ENCODE data around the gene GABRA6.
"Not testable (repeated sequence)": the region's sequence is repeated elsewhere in the genome, so short reads cannot be mapped to it uniquely, and the experiment has no call there.

GABRA6 gene

DNA sequence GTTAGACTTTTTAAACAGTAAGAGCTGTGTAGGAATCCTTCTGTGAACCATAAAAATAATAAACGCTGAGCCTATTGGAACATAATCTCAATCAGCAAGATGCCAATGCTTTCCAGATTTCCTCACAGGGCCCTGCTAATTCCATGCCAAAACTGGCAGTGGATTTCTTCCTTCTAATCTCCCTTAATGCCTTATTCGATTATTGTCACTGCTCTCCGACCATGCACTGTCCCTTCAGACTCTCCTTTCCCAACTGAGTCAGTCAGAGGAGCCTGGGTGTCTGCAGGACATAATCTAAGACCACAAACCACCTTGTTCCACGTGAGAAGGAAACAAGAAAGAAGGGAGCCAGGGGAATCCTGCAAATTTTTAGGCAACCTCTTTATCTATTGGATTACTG, at the start of gene GABRA6:
Gene GABRA6 (plus strand): TSS at position 261 of the 400 bp plus-strand sequence. CDS start 269 bp downstream, outside the sequence.
- no peak for DNase-seq (ENCODE audit: low read depth in 3 of 3)

DNA sequence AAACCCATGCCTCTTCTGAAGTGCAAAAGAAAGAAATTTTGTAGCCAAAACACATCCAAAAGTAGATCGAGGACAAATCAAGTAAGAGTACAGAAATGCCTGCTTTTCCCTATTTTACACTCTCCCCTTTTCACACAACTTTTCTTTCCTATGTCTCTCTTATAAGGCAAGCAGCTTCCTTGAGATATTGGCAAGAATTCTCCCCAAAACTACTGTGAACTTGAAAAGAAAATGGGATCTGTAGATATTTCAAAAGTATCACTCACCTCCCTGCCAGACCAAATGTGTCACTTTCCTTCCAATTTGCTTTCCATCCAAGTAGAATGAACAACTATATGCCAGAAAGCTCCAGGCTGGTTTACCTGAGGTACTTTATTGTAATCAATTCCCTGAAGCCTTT, 47.9 kb upstream of the GABRA6 start:
- DNase-seq (ENCODE audit: low read depth in 3 of 3), result no peak

DNA sequence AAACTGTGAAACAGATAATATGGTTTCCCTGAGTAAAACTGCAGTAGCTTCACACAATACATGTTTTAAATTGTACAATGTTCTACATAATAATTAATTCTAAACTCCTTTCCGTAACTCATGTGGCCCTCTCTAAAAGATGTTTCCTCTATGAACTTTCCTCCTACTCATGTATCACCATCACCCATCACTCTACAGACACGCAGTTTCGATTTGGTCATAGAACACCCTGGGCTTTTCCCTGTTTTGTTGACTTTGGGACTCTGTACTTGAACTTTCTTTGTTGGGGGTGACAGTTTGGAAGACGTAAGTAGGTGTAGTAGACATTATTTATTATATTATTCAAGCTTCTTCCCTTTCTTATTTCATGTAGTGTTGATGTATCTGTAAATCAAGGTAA, 44.1 kb upstream of the GABRA6 start:
- DNase-seq (ENCODE audit: low read depth in 3 of 3), result no peak

DNA sequence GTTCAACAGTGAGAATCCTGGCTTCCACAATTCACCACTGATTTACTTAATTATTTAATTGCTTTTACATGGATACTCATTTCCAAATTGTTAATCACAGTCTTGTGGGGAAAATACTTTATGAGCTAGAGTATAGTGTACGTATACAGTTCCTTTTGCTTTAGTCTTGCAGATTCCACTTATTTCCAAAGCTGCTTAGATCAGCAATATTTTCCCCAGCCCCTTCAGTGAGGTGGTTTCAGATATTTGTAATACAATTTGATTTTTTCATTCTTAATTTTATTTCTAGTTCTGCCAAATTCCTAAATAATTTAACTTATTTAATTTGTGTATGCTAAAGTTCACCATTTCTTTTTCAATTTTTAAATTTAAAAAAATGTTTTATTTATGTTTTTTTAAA, 40.3 kb upstream of the GABRA6 start:
- DNase-seq (ENCODE audit: low read depth in 3 of 3), result no peak

DNA sequence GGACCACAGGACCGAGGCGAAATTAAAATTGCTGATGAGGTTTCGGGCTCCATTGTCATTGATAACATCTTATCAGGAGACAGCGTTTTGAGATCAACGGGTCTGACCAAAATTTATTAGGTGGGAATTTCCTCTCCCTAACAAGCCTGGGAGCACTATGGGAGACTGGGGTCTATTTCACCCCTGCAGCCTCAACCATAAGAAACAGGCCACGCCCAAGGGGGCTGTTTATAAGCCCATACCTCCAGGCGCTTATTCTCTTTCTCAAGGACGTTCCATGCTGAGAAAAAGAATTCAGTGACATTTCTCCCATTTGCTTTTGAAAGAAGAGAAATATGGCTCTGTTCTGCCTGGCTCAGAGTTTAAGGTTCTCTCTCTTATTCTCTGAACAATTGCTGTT, 33.6 kb upstream of the GABRA6 start:
- DNase-seq (ENCODE audit: low read depth in 3 of 3), result not testable (repeated sequence)

DNA sequence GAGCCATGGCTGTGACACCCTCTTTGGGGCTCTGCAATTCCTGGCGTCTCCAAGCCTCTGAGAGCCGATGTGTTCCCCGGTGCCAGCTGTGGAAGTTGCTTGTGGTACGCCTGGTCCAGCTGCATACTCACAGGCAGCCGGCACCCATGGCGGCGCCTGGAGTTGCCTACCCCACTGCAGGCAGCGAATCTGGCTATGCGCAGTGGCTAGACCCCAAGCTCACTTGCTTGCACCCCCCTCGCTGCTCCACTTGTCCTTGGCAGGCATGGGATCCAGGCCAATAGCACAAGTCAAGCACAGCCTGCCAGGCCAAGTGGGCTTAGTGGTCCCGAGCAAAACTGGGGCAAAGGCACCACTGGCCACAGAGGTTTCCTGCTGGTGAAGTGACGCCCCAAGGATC, 24.7 kb upstream of the GABRA6 start:
- no peak for DNase-seq (ENCODE audit: low read depth in 3 of 3)

DNA sequence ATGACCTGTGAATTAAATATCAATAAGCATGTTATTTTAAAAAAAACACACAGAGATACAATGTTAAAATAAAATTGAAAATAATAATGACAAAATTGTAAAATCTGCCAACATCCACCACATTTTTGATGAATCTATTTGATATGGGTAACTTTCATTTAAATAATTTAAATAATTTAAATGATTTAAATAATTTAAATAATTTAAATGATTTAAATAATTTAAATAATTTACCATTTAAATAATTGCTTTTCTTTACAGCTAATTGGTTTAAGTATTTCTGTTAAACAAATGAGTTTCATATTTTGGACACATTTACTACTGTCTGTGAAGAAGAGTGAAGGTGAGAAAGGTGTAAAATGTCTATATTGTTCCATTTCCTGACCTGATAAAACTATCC, 22.1 kb upstream of the GABRA6 start:
- no peak for DNase-seq (ENCODE audit: low read depth in 3 of 3)

DNA sequence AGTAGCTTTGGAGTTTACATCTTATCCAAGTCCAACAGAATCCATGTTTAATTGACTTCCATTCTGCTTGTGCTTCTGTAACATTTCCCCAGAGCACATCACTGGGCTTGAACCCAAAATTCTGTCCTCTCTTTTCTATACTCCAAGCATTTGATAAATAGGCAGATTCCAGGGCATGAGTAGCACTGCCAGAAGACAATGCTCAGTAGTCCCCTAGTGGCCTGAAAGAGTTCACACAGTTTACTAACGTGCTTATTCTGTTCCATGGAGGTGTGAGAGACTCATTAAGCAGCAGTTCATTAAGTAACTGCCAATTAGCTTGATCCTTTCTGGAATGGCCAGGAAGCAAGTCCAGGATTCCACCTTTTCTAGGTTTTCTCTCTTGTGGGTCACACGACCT, 9.4 kb upstream of the GABRA6 start:
- DNase-seq (ENCODE audit: low read depth in 3 of 3), result no peak

DNA sequence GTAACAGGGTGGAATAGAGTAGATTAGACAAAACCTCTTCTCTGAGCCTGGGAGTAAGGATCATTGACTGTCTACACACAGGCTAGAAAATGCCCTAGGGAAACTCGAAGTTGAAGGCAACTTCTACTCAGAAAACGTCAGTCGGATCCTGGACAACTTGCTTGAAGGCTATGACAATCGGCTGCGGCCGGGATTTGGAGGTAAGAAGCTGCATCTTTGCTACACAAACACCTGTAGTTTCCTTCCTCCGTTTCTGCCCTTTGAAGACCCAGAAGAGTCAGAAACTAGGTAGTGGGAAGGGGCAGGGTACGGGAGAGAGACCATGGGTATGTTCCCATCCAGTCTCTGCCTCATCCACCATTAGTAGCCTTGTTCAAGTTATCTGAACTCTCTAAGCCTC, 628 bp downstream of the GABRA6 start:
- no peak for DNase-seq (ENCODE audit: low read depth in 3 of 3)

DNA sequence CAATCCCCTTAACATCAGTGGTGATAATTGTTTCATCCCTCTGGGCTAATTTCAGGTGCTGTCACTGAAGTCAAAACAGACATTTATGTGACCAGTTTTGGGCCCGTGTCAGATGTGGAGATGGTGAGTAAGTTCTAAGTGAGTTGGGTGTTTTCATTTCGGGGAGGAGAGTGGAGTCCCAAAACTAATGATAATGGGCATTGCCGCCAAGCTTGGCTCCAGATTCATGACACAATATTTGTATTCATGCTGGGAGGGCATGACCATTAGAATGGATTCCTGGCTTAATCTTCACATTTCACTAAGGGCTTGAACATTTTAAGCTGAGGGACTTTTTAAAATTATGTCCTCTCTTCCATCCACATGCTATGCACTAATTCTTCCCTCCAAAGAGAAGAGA, 1.4 kb downstream of the GABRA6 start:
- DNase-seq (ENCODE audit: low read depth in 3 of 3), result no peak

DNA sequence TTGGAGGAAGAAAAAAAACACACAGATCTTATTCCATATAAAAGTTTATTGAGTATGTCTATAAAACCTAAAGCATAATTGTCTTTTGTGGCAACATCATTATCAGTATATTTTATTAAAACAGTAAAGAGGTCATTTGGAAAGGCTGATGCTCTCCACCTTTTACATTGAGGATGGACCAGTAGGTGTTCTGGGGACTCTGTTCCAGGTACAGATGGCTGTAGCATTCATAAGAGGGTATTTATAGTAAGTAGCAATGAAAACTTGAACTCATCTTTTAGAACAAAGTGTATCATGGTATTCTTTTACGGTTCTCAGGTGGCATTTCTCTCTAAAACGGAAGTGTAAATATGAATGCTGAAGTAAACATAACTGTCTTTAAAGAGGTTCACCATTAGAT, 1.8 kb downstream of the GABRA6 start:
- no peak for DNase-seq (ENCODE audit: low read depth in 3 of 3)

DNA sequence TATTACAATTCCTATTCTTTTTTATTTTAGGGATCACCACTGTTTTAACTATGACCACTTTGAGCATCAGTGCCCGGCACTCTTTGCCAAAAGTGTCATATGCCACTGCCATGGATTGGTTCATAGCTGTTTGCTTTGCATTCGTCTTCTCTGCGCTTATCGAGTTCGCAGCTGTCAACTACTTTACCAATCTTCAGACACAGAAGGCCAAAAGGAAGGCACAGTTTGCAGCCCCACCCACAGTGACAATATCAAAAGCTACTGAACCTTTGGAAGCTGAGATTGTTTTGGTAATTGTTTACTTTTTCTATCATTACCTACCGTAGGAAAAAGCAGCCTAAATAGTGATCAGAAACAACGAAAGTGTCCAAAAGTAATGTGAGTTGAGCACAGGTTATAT, 6.4 kb downstream of the GABRA6 start:
- DNase-seq (ENCODE audit: low read depth in 3 of 3), result no peak

DNA sequence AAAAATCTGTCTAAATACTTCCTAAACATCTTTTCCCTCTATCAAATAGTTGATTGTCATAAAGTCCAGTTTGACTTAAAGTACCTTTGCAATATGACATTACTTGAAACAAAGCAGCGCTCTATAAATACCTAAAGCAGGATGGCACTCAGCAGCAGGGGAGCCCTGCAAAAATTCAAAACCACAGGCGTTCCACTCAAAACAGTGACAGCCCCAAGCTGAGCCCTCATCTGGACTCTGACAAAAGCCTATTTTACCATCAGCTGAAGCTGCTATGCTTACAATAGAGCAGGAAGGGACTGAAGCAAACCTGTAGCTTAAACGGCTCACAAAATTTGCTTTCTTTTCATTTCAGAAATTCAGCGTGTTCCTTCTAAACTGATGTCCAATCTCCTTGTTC, 11.5 kb downstream of the GABRA6 start:
- DNase-seq (ENCODE audit: low read depth in 3 of 3), result no peak

DNA sequence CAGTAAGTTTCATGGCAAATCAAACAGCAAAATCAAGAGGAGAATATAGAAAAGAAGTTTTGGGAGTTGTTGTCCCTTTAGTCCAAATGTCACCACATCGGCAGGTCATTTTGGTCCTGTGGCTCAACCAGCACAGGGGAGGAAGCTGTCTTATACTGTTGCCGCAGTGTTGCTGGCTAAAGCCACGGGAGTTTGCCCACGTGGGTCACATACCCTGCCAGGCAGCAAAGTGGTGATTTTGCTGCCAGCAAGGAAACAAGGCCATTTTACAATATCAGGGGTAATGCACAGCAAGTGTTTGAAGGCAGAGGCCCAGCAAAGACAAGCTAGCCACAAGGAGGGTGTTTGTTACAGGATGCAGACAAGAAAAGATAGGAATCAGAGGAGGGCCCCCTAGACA, 14.5 kb downstream of the GABRA6 start:
- DNase-seq (ENCODE audit: low read depth in 3 of 3), result no peak

DNA sequence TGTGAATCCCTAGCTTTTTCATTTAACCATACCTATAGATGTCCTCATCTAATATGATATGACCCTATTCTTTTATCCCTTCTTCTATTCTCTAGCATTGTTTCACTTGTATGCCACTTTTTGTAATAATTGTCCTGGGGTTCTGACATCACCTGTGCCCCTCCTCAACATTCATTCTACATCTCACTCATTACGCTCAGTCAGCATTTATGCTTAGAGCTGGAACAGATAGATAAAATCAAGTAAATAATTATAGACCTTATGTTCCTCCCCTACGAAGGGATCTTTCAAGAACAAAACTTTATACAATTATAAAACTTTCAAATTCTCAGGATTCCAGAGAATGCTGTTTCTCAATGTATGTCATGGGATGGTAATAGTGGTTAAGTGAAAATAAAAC, 18.0 kb downstream of the GABRA6 start:
- DNase-seq (ENCODE audit: low read depth in 3 of 3), result no peak

DNA sequence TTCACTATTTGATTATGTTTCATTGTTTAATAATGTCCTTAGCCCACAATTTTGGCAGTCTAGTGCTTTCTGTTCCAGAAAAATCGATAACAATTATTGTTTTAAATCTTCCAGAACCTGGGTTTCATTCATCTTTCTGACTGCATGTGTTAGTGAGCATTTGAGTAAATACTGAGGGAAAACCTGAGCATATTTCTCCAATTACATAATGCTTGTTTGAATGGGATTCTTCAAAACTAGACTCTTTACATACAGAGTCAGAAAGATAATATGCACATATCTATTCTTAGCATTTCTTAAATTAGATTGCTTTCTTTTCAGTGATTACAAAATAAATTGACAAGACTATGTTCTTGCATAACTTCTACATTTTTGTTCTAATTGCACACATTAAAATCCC, 21.9 kb downstream of the GABRA6 start:
- no peak for DNase-seq (ENCODE audit: low read depth in 3 of 3)

DNA sequence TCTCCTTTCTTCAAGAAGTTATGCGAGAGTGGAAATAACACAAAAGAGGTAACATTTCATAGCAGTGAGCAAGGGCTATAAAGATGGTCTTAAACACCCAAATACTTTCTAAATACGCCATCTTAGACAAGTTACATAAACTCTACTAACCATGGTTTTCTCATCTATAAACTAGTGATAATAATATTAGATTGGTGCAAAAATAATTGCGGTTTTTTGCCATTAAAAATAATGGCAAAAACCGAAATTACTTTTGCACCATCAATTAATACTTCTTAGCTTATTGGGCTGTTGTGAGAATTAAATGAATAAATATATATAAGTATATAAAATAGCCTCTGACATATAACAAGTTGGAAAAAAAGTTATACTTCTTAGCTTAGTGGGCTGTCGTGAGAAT, 23.7 kb downstream of the GABRA6 start:
- DNase-seq (ENCODE audit: low read depth in 3 of 3), result no peak

DNA sequence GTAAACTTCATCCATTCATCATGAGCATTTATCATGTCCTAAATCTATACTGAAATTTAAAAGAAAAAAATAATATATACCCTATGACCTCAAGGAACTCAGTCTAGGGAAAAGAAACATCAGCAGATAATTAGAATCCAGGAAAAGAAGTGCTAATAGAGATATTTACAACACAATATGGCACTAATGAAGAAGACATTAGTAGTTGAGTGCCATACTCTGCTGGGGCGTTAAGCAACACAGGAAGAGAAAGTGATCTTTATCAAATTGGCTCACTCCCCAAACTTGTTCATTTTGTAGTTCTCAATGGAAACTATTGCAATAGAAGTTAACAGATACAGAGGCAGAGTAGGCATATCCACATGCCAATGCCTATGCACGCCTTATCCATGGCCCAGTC, 27.5 kb downstream of the GABRA6 start:
- DNase-seq (ENCODE audit: low read depth in 3 of 3), result no peak

DNA sequence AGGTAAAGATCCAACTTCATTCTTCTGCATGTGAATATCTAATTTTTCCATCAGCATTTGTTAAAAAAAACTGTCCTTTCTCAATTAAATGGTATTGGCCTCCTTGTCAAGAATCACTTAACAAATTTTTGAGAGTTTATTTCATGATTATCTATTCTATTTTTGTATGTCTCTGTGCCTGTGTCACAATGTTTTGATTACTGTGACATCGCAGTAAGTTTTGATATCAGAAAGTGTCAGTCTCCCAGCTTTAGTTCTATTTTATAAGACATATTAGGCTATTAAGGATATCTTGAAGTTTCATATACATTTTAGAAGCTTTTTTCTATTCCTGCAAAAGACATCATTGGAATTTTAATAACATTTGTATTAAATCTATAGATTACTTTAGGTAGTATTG, 33.6 kb downstream of the GABRA6 start:
- DNase-seq (ENCODE audit: low read depth in 3 of 3), result no peak

DNA sequence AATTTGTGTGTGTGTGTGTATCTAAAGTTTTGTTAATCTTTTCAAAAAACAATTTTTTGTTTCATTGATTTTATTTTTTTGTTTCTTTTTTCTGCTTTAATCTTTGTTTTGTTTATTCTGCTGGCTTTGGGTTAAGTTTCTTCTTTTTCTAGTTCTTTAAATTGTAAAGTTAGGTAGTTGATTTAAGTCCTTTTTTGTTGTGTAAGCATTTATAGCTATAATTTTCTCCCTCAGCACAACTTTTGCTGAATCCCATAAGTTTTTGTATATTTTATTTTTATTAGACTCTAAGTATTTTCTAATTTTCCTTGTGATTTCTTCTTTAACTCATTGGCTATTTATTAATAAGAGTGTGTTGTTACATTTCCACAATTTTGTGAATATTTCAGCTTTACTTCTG, 34.9 kb downstream of the GABRA6 start:
- DNase-seq (ENCODE audit: low read depth in 3 of 3), result no peak

DNA sequence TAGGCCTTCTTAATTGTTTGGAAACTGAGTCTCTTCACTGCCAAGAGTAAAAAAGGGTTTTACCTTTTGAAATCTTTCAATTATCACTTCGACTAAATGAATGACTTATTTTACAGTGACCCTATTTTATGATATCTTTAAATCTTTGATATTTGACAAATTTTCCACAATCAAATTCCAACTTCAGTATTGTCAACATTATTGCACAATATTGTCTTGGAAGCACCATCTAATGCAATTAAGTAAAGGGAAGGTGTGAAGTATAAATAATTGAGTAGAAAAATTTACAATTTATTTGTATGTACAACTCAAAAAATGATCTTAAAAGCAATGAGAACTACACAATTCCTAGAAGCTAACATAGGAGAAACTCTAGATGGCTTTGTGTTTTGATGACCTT, 49.2 kb downstream of the GABRA6 start:
- no peak for DNase-seq (ENCODE audit: low read depth in 3 of 3)

DNA sequence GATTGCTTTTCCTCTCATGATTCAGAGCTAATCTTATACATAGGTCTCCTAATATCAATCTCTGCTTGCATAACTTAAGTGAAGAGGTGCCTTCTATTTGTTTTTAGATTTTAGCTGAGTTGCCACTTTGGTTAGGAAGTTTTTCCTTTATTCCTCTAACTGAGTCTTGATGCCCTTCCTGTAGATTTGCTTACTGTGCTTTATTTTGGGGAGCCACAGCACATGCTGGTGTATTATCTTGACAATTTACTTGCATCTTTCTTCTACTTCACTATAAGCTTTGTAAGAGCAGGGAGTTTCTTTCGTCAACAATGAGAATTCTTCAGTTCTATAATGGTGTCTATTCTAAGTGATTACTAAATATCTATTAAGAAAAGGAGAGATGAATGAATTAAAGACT, 54.9 kb downstream of the GABRA6 start:
- no peak for DNase-seq (ENCODE audit: low read depth in 3 of 3)

DNA sequence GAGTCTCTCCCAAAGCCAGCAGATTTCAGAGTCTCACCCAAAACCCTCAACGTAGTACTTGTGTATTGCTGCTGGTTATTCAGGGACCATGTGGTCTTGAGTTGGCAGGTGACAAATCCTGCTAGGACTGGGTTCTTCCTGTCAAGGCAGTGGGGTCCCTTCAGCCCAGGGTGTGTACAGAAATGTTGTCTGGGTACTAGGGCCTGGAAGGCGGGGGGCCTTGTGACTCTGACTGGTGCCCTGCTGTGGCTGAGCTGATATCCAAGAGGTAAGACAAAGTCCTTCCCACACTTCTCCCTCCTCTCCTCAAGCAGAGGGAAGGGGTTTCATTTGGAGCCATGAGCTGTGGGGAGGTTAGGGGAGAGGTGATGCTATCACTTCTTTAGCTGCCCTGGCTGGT, 58.8 kb downstream of the GABRA6 start:
- DNase-seq (ENCODE audit: low read depth in 3 of 3), result no peak

DNA sequence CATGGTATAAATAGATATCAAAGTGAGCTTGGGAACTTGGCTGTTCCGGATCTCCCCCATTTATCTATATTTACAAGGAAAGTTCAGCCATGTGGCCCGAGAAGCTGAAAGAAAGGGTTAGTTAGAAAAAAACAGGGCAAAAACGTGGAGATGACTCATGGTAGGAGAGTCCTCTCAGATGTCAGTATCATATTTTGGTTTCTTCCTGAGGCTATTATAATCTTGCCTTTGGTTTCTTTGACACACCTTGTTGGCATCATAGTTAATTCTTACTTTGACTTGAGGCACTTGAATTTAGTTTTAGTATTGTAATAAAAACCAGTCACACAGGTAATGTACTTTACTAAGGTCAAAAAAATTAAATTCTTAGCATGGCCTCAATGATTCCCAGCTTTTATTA, 59.9 kb downstream of the GABRA6 start:
- no peak for DNase-seq (ENCODE audit: low read depth in 3 of 3)

DNA sequence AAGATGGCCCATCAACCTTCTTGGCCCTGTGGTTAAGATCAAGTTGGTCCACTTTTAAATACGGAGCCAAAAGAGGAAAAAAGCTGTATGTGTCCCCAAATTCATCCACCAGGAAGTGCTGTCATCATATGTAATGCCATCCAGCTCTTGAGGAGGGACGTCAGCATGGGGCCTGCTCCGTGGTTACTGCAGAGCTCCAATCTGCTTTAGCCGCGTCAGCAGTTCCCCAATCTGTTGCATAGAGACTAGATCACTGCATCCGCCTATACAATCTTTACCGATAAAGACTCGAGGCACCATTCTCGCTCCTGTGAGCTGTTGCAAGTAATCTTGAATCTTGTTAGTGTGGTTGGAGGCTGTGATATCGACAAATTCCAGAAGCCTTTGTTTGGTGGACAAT, 65.7 kb downstream of the GABRA6 start:
- no peak for DNase-seq (ENCODE audit: low read depth in 3 of 3)
